22Rv1 (cell line): Measurements from ENCODE around the gene MINDY3.

Experiments used
- ZFX ChIP-seq: fragments of 450-650 bp; IDR thresholded peaks from 2 replicates; pipeline ENCODE4 v1.6.1; 2017; ENCODE audit warnings: antibody characterized with exemption, borderline replicate concordance
- TF ChIP-seq, protein P1 (sequence below): fragments of 450-650 bp; IDR thresholded peaks from 2 replicates; pipeline ENCODE4 v1.5.1; 2017; ENCODE audit warnings: mild to moderate bottlenecking

GRCh38 chr10:15859906-15860691 lies at the start of gene MINDY3:
- TF ChIP-seq, protein P1, sequence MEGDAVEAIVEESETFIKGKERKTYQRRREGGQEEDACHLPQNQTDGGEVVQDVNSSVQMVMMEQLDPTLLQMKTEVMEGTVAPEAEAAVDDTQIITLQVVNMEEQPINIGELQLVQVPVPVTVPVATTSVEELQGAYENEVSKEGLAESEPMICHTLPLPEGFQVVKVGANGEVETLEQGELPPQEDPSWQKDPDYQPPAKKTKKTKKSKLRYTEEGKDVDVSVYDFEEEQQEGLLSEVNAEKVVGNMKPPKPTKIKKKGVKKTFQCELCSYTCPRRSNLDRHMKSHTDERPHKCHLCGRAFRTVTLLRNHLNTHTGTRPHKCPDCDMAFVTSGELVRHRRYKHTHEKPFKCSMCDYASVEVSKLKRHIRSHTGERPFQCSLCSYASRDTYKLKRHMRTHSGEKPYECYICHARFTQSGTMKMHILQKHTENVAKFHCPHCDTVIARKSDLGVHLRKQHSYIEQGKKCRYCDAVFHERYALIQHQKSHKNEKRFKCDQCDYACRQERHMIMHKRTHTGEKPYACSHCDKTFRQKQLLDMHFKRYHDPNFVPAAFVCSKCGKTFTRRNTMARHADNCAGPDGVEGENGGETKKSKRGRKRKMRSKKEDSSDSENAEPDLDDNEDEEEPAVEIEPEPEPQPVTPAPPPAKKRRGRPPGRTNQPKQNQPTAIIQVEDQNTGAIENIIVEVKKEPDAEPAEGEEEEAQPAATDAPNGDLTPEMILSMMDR: no peak; the same call in none of the 2 replicates
- no peak for TF ChIP-seq ZFX
